ENCODE data around the gene STAC2.
A peak's percentile ranks its signal among the peaks of the same experiment; 100 is the strongest.

STAC2 gene

DNA sequence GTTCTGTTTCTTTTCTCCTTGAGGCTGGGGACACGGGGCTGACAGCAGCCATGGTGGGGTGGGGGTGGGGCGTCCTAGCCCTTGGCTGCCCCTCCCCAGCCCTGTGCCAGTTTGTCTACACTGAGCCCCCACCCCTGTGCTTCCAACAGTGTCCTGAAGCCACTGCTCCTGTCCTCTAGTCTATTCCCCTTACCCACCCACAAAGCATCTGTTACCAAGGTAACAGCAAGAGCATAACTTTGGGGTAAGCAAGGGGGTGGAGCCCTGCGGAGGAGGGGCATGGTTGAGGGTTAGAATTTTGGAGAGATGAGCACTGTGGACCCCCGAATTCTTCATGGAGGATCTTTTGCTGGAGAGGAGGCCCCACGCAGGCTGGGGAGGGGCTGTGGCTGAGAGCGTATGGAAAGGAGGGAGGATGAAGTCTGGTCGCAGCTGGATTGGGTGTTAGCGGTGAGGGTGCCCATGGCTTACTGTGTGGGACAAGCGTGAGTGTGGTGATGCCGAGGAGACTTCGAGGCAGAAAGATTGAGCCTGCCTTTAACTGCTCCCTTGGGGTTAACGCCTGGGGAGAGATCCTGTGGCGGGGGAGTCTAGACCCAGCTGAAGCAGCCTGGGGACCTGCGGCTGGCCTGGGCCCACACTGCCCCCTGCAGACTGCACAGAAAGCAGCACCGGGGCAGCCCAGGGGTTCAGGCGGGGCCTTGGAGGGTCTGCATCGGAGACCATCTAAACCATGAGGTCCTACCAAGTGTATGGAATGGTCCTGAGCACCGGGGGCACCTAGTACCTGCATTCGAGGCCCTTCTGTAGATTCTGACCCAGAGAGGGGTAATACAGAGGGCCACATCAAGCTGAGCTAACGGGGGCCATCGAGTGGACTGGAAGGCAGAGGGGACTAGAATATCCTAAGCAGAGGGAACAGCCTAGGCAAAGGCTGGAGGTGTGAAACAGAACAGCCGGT lies 6.1 kb upstream of the STAC2 start:
- peak; percentile 40 for DNase-seq

DNA sequence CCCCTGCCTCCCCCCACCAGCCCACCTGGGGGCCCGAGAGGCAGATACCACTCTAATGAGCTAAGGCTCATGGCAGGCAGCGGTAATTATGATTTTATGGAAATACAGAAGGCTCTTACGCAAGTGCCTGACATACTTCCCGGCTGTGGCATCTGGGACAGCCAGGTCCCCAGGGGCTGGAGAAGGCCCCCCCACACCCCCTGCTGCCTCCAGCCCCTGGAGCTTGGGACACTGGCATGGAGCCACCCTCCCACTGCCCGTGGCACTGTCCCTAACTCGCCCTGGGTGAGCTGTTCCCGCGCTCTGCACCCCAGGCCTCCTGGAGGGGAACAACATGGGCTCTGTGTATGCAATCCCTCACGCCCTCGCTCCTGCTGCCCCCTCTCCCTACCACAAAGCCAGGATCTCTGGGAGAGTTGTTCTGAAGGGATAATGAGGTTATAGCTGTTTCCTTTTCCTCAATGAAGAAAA lies 5.4 kb upstream of the STAC2 start:
- DNase-seq: no peak

DNA sequence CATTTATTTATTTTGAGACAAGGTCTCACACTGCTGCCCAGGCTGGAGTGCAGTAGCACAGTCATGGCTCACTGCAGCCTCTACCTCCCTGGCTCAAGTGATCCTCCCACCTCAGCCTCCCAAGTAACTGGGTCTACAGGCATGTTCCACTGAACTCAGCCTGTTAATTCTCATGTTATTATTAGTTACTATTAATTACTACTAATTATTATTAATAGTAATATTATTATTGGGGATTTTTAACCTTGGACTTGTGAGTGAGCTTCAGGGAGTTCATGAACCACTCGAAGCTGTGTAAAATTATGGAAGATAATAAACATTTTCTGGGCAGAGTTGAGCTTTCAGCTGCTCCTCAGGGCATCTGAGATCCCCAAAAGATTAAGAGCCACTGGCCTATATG lies 4.6 kb upstream of the STAC2 start:
- no peak for DNase-seq

DNA sequence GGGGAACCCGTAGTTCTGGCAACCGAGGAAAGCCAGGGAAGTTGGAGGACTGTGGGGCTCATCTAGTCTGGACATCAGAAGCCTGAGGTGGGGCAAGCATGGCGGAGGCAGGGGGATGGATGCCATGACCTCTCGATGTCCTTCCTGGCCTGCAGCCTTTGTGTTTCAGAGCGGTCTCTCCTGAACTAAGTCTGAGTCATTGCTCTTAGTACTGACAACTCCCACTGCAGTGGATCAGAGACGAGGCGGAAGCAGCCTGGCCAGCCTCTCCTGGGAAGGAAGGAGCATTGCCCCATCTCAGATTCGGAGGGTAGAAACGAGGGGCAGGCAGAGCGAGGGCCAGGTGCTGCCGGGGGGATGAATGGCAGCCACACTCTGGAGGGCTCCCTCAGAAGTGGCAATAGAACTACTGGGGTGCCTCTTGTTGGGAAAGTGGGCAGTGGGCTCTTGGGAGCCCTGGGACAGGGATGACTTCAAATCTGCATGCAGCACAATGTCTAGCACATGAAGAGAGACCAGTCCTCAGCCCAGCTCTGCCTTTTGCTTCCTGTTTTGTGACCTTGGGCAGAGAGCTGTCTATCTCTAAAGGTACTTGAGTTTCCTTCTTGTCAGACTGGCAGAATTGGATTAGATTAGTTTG lies 3.6 kb upstream of the STAC2 start:
- DNase-seq: no peak

DNA sequence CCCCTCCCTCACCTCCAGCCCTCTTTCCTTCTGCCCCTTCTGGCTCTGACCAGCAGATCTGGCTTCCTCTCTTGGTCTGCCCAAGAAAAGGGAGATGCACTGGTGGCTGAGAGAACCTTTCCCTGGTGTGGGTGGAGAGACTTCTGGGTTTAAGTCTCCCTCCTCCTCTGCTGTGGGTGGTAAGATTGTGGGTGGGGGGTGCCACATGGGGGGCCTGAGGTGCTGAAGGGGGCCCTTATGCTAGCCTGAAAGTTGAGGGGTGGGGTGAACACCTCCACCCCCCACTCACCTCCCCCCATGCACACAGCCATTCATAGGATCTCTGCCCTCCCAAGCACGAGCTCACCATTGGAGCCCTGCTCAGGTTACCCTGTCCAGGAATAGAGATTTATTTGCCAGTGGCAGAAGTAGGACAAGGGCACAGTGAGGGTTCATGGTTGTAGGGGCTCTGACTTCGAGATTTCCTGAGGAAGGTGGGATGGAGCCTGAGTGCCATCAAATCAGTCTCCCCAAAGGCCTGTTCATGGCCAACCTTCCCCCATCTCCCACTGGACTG lies 1.7 kb upstream of the STAC2 start:
- no peak for DNase-seq

DNA sequence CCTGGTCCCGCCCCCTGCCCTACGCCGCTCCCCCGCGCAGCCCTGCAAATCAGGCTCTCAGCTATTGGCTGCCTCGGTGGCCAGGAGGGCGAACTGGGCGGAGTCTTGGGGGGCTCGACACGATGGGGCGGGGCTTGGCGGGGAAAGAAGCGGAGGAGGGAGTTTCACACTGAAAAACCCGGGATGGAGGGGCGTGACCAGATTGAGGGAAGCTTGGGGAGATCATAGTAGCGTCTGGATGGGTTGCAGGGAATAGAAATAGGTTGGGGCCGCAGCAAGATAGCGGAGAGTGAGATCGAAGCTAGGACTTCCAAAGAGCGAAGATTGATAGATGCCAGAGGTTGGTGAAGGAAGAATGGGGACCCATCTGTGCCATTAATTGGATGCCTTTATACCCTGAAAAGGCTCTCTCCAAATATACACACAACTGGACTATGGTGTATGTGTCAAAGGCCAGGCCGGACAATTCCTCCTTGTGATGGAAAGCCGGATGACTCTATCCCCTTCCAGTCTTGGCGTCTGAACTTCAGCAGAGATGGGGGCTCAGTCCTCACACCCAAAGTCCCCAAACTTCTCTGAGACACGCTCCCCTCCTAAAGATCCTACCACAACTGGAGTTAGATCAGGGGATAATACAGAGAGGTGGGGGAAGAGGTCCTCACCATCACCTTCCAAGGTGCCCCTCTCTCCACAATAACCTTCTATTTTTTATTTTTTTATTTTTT lies 376 bp upstream of the STAC2 start:
- peak; percentile 88 for DNase-seq

DNA sequence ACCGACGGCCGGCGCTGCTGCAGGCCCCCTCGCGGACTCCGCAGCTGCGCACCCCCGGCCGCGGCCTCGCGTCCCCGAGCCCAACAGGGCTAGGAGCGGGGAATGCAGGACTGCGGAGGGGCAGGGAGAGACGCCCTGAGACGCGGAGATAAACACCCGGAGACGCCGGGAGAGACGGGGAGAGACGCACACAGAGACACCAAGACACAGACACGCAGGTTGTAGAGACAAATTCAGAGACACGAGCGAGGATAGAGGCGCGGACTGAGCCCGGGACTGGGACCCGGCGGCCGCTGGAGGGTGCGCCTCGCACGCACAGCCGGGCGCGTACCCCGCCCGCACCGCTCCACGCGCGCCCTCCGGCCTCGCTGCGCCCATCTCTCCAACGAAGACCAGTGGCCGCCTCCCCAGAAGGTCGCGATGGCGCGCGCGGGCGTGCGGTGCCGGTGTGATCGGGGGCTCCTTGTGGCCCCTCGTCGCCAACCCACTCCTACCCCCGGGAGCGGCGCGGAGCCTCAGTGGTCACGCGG lies 902 bp downstream of the STAC2 start:
- no peak for DNase-seq

DNA sequence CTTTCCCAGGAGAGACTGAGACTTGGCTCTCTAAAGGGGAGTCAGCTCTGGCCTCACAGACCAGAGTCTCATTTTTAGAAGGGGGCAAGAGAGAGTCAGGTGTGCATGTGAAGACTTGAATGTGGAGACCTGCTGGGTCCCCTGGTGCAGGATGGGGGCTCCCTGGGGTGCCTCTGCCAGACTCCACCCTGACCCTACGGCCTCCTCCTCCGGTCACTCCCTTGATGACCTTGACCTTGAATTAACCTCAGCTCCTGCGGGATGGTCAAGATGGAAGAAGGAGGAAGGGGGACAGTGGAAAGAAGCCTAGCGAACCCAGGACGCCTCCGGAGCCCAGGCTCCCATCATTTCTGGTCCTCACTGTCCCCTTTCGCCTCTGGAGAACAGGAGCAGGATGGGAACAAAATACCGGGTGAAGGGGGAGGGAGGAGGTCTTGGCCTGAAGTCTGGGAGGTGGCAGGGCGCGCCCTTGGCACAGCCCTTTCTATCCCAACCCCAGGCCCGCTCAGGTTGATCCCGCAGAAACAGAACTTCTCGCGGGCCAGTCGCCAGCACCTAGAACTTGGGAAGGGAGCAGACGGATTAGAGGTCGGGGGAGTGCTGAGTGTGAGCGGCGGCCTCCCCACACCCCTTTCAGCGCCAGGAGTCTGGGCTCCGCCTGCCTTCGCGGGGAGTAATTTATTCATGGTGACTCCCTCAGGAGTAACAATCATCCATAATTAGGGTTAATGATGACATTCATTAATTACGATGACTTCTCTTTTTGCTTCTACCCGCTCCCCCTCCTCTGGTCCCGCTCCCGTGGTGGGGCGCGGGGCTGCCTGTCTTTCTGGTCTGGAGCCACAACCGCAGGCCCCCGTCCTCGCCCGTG lies 1.6 kb downstream of the STAC2 start:
- DNase-seq: no peak

DNA sequence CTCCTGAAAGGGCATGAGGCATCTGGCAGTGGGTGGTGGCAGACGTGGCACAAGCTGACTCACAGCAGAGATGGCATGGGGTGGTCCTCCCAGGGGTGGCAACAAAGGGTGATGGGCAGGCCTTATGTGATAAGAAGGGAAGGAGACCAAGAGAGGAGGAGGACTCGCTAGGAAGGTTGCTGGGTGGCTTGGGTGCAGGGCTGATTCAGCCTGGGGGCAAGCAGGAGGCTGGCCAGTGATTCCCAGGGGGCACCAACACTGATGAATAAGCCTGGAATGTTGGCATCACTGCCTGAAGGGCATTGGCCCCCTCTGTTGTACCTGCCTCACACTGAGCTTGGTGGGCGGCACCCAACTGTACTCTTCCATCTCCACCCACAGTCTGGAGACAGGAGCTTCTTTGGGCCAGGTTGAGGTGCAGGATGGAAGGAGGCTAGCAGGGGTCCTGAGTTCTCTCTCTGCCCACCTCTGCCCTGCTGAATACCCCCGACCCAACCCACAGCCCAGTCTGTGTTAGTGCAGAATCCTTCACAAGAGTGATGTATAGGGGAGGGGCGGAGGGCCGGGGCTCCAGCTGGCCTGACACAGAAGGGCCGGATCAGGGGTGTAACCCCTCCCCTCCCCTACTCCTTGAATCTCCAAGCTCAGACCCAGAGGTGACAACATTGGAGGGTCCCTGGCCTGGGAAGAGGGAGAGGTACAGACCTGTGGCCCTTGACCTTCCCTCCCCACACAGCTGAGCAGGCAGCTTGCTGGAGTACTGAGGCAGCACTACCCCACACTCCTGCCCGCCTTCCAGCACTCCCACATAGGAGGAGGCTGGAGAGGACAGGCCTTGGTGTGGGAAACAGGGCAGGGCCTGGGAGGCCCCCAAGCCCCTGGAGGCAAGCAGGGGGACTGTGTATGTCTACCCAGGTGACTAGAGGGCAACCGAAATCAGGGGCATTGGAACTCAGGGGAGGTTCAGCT lies 2.6 kb downstream of the STAC2 start:
- DNase-seq: no peak

DNA sequence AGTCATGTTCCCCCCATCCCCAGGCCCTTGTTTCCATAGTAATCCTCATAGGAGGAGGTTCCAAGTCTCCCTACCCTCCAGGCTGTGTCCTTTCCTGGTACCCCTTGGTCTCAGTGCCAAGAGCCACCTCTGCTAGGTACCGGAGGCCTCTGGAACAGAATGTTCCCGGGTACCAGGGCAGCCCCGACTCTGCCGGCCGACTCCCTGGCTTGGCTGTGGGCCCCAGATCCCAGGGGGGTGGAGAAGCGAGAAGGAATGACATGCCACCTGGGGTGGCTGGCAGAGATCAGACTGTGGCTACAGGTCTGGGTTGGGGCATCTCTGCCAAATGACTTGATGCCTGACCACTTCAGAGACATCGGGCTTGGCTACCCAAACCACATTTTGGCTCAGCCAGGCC lies 3.6 kb downstream of the STAC2 start:
- no peak for DNase-seq

DNA sequence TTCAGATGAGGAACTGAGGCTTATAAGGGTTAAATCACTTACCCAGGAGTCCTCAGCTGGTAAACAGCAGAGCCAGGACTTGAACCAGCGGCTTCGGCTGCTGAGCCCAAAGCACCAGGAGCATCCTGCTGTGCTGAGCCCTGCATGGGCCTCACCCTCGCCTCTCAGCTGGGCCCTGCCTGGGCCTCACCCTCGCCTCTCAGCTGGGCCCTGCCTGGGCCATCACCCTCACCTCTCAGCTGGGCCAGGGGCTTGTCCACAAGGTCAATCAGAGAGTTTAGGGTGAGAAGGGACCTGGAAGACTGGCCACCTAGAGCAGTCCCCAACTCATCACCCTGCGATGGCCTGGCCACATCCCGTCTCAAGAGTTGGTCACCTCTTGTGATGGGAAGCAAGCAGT lies 4.2 kb downstream of the STAC2 start:
- DNase-seq: no peak

DNA sequence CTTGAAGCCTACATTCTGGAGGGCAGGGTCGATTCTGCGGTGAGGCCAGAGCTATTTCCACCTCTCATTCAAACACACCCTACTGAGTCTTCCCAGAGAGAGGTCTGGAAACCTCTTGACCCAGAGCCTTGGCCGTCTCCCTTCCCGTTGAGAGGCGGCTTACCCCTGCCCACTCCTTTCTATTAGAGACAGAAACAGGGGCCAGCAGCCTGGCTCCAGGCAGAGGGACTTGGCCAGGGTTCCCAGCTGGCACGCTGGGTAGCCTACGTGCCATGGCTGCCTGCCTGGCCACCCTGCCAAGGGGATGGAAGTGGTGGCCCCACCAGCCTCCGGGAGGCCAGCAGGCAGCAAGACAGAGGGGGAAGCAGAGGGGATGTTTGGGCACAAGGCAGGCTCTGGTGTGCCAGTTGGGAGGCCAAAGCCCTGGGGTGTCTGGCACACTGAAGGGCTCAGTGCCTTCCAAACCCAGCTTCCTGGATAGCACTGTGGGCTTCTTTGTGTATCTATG lies 6.0 kb downstream of the STAC2 start:
- DNase-seq: no peak

DNA sequence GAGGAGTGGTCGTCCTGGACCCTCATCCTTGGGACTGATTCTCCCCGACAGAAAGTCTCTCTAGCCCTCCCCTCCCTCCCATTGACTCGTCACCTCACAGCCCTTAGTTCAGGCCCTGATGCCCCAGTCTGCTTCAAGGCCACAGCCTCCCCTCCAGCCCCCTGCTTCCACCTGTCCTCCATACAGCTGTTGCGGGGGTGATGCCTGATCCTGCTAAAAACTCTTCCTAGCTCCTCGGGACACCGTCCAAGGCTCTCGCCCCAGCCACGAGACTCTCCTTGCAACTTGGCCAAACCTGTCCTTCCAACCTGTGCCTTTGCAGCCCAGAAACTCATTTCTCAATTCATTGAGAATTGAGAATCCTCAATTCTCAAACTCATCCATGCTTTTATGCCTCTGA lies 6.8 kb downstream of the STAC2 start:
- no peak for DNase-seq

DNA sequence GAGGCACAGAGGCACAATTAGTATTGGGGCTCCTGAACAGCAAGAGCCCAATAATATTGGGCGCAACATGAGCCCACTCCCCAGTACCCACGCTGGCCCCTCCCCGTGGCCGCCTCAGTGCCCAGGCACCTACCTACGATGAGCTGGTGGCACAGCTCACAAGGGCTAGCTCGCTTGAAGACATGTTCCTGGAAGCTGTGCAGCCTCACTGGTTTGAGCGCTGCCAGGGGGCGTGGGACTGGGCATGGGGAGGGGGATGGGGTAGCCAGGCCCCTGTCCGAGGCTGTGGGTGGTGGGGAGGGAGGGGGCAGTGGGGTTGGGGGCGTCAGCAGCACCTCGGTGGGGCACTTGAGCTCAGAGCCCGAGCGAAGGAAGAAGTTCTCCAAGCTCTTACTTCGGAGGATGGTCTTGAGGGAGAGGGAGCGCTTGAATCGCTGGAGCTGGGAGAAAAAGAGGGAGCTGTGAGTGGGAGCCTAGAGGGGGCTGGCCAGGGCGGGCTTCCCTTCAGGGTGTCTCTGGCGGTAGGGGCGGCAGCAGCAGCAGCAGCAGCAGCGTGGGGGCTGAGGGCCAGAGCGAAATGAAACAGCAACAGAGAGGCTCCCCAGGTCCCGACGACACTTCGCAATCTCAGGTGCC lies 7.9 kb downstream of the STAC2 start:
- DNase-seq: no peak

DNA sequence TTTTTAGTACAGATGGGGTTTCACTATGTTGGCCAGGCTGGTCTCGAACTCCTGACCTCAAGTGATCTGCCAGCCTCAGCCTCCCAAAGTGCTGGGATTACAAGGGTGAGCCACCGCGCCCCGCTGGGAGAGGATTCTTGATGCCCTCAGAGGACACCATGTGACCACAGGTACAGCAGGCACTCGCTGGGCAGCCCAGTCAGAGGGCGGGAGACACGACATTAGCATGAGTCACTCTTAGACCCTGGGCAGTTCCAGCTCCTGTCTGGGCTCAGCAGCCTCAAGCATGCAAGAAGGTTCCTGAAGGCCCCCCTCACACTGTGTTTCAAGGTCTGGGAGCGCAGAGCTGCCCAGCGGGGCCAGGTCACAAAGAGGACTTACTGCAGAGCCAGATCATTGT lies 11.9 kb downstream of the STAC2 start:
- DNase-seq: no peak

DNA sequence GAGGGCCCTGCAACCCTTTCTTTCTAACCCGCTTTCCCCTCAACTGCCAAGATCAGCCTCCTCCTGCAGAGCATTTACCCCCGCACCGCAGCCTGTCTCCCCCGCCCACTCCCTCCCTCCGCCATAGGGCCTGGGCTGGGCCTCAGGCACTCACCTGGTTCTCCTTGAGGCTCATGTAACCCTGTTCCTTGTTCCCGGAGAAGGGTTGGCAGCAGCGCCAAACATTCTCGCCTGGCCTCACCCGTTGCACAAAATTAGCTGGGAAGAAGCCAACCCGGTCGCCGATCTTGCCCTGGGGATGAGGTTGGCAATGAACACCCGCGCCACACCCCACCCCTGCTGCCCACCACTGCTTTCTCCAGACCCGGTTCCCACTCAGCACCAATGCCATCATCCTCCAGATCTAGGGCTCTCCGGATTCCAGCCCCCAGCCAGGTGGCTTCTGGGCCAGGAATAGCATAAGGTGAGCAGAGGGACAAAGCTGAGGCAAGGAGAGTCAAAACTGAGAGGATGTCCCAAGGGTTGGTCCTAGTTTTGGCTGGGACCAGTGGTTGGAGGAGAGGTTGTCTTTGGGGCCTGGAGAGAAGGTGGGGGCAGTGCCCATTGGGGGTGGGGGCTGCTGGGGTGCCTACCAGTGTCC lies 12.8 kb downstream of the STAC2 start:
- no peak for DNase-seq

DNA sequence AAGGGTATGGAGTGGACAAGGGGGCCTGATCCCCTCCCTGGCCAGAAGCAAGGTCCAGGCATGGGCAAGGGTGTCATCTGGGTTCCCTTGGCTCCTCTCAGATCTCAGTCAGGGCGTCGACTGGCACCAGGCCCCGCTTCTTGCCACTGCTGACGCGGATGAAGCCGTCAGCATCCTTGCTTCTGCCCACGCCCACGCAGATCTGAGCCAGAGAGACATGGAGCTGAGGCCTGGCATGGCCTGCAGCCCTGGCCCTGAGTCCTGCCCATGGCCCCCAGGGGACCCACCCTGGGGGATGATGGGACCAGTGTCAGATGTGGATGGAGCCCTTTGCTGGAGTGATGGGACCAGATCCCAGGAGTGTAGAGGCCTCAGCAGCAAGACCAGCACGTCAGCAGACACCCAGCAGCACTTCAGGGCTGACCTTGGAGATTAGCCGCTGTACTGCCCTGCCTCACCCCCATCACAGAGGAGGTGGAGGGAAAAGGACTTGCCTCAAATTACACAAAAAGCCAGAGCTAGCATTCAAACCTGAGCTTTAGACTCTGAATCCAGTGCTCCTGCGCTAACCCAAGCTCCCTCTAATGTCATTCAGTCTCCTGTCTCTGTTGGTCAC lies 13.4 kb downstream of the STAC2 start:
- DNase-seq: no peak

DNA sequence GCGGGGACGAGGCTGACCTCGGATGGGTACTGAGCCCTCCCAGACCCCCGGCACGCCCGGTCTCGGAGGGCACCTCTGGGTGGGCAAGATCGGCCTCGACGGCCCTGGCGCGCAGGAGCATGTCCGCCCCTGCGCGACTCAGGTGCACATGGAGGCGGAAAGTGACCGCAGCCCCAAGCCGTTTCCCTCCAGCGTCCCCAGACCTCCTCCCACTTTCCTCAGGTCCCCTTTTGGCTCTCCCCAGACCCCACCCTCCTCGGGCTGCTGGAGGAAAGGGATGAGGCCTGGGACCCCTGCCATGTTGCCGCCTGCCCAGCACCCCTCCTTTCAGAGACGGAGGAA lies 15.7 kb downstream of the STAC2 start:
- no peak for DNase-seq

Data from NCI-H1694 (cell line).